Dendritic cell treated with granulocyte-macrophage colony-stimulating factor and Interleukin-4, amounts not matched to agents 40 ng/mL and 50 ng/mL, for 4 days (primary cell): ENCODE results near the gene CDH18.

Source experiments
- H3K27ac Mint-ChIP-seq: one replicate; pipeline ENCODE4 v1.8.0; 2022; ENCODE audit warnings: mild to moderate bottlenecking, mixed read lengths
- H3K27me3 Mint-ChIP-seq: one replicate; pipeline ENCODE4 v1.8.0; 2022; ENCODE audit warnings: mild to moderate bottlenecking, mixed read lengths
- H3K36me3 Mint-ChIP-seq: one replicate; pipeline ENCODE4 v1.8.0; 2022; ENCODE audit warnings: low read depth, mixed read lengths
- H3K4me1 Mint-ChIP-seq: one replicate; pipeline ENCODE4 v1.8.0; 2022; ENCODE audit warnings: low read depth, mixed read lengths
- H3K4me3 Mint-ChIP-seq: one replicate; pipeline ENCODE4 v1.8.0; 2022; ENCODE audit warnings: mild to moderate bottlenecking, moderate library complexity, mixed read lengths
- H3K9me3 Mint-ChIP-seq: one replicate; pipeline ENCODE4 v1.8.0; 2022; ENCODE audit warnings: mixed read lengths
- intact Hi-C: fragments of 100-400 bp; cut with micrococcal nuclease; formaldehyde crosslinking; loops from one replicate; pipeline ENCODE4 v1.15.0; 2022

Gene CDH18

GRCh38 chr5:19616701-19617215 is 371.2 kb downstream of the CDH18 start:
- Mint-ChIP-seq H3K36me3 (no peaks in the 10 kb centered on the region), H3K9me3 (no peaks in the 10 kb centered on the region), H3K4me1 (no peaks in the 10 kb centered on the region), H3K27me3 (no peaks in the 10 kb centered on the region), H3K27ac (no peak overlapping the region), H3K4me3 (no peak overlapping the region)
- intact Hi-C loops: no loop called here

- no peak overlapping the region for H3K4me3 Mint-ChIP-seq
- H3K27me3 Mint-ChIP-seq: no peaks in the 10 kb centered on the region
- H3K4me1 Mint-ChIP-seq: no peaks in the 10 kb centered on the region
- no peak overlapping the region for H3K27ac Mint-ChIP-seq
- intact Hi-C loops: no loop called here
- no peaks in the 10 kb centered on the region for H3K9me3 Mint-ChIP-seq
- H3K36me3 Mint-ChIP-seq: no peaks in the 10 kb centered on the region
These were observed 372.3 kb downstream of the CDH18 start for GRCh38 chr5:19615661-19616060.

- Mint-ChIP-seq H3K27ac (no peak overlapping the region), H3K4me1 (no peaks in the 10 kb centered on the region), H3K4me3 (no peak overlapping the region), H3K36me3 (no peaks in the 10 kb centered on the region), H3K9me3 (no peaks in the 10 kb centered on the region), H3K27me3 (no peaks in the 10 kb centered on the region)
- intact Hi-C loops: no loop called here
These were observed 372.9 kb downstream of the CDH18 start for GRCh38 chr5:19615071-19615470.

- Mint-ChIP-seq H3K27ac (no peak overlapping the region), H3K9me3 (no peaks in the 10 kb centered on the region), H3K4me1 (no peaks in the 10 kb centered on the region), H3K27me3 (no peaks in the 10 kb centered on the region), H3K36me3 (no peaks in the 10 kb centered on the region), H3K4me3 (no peak overlapping the region)
- intact Hi-C loops: no loop called here
These were observed 379.5 kb downstream of the CDH18 start for GRCh38 chr5:19608444-19609002.

- Mint-ChIP-seq H3K36me3 (no peaks in the 10 kb centered on the region), H3K27me3 (no peaks in the 10 kb centered on the region), H3K4me1 (no peaks in the 10 kb centered on the region), H3K9me3 (peaks cover 7% of the 10 kb centered on the region), H3K27ac (no peak overlapping the region), H3K4me3 (no peak overlapping the region)
- intact Hi-C loops: no loop called here
These were observed 382.1 kb downstream of the CDH18 start for GRCh38 chr5:19605846-19606407.

- H3K4me3 Mint-ChIP-seq: no peak overlapping the region
These were observed 403.9 kb downstream of the CDH18 start for GRCh38 chr5:19584131-19584530.

GRCh38 chr5:19577882-19578281 is 410.1 kb downstream of the CDH18 start:
- no peaks in the 10 kb centered on the region for H3K27me3 Mint-ChIP-seq
- H3K9me3 Mint-ChIP-seq: peaks cover 11% of the 10 kb centered on the region
- H3K36me3 Mint-ChIP-seq: no peaks in the 10 kb centered on the region
- no peak overlapping the region for H3K4me3 Mint-ChIP-seq
- H3K4me1 Mint-ChIP-seq: no peaks in the 10 kb centered on the region
- H3K27ac Mint-ChIP-seq: no peak overlapping the region
- intact Hi-C loops: no loop called here

More at GRCh38 chr5:19584131-19584530, 403.9 kb downstream of the CDH18 start:
- H3K27me3 Mint-ChIP-seq: no peaks in the 10 kb centered on the region
- peaks cover 20% of the 10 kb centered on the region for H3K9me3 Mint-ChIP-seq
- no peak overlapping the region for H3K27ac Mint-ChIP-seq
- intact Hi-C loops: no loop called here
- H3K4me1 Mint-ChIP-seq: no peaks in the 10 kb centered on the region
- no peaks in the 10 kb centered on the region for H3K36me3 Mint-ChIP-seq

GRCh38 chr5:19568004-19568403 is 420.0 kb downstream of the CDH18 start:
- no peak overlapping the region for H3K27ac Mint-ChIP-seq
- H3K36me3 Mint-ChIP-seq: no peaks in the 10 kb centered on the region
- intact Hi-C loops: no loop called here
- no peaks in the 10 kb centered on the region for H3K27me3 Mint-ChIP-seq
- peaks cover 23% of the 10 kb centered on the region for H3K9me3 Mint-ChIP-seq
- H3K4me3 Mint-ChIP-seq: no peak overlapping the region
- no peaks in the 10 kb centered on the region for H3K4me1 Mint-ChIP-seq

GRCh38 chr5:19565466-19565865 is 422.5 kb downstream of the CDH18 start:
- intact Hi-C loops: no loop called here
- Mint-ChIP-seq H3K9me3 (peaks cover 23% of the 10 kb centered on the region), H3K4me3 (no peak overlapping the region), H3K4me1 (no peaks in the 10 kb centered on the region), H3K27me3 (no peaks in the 10 kb centered on the region), H3K27ac (no peak overlapping the region), H3K36me3 (no peaks in the 10 kb centered on the region)

- intact Hi-C loops: no loop called here
- Mint-ChIP-seq H3K27me3 (no peaks in the 10 kb centered on the region), H3K36me3 (no peaks in the 10 kb centered on the region), H3K4me3 (no peak overlapping the region), H3K27ac (no peak overlapping the region), H3K4me1 (no peaks in the 10 kb centered on the region), H3K9me3 (peaks cover 23% of the 10 kb centered on the region)
These were observed 424.0 kb downstream of the CDH18 start for GRCh38 chr5:19564036-19564435.

- Mint-ChIP-seq H3K27ac (no peak overlapping the region), H3K4me1 (no peaks in the 10 kb centered on the region), H3K4me3 (no peak overlapping the region), H3K27me3 (no peaks in the 10 kb centered on the region), H3K36me3 (no peaks in the 10 kb centered on the region), H3K9me3 (peaks cover 23% of the 10 kb centered on the region)
- intact Hi-C loops: no loop called here
These were observed 432.1 kb downstream of the CDH18 start for GRCh38 chr5:19555876-19556275.

GRCh38 chr5:19555436-19555835 is 432.6 kb downstream of the CDH18 start:
- Mint-ChIP-seq H3K36me3 (no peaks in the 10 kb centered on the region), H3K4me1 (no peaks in the 10 kb centered on the region), H3K9me3 (peaks cover 23% of the 10 kb centered on the region), H3K27me3 (no peaks in the 10 kb centered on the region), H3K4me3 (no peak overlapping the region), H3K27ac (no peak overlapping the region)
- intact Hi-C loops: no loop called here

GRCh38 chr5:19554524-19554923 is 433.5 kb downstream of the CDH18 start:
- Mint-ChIP-seq H3K9me3 (peaks cover 23% of the 10 kb centered on the region), H3K27ac (no peak overlapping the region), H3K4me3 (no peak overlapping the region), H3K27me3 (no peaks in the 10 kb centered on the region), H3K4me1 (no peaks in the 10 kb centered on the region), H3K36me3 (no peaks in the 10 kb centered on the region)
- intact Hi-C loops: no loop called here

GRCh38 chr5:19547640-19548039 is 440.4 kb downstream of the CDH18 start:
- H3K4me1 Mint-ChIP-seq: no peaks in the 10 kb centered on the region
- H3K27ac Mint-ChIP-seq: no peak overlapping the region
- no peaks in the 10 kb centered on the region for H3K27me3 Mint-ChIP-seq
- H3K36me3 Mint-ChIP-seq: no peaks in the 10 kb centered on the region
- peaks cover 10% of the 10 kb centered on the region for H3K9me3 Mint-ChIP-seq
- intact Hi-C loops: no loop called here
- H3K4me3 Mint-ChIP-seq: no peak overlapping the region

- intact Hi-C loops: no loop called here
- no peaks in the 10 kb centered on the region for H3K36me3 Mint-ChIP-seq
- H3K4me3 Mint-ChIP-seq: no peak overlapping the region
- no peaks in the 10 kb centered on the region for H3K4me1 Mint-ChIP-seq
- no peak overlapping the region for H3K27ac Mint-ChIP-seq
- H3K9me3 Mint-ChIP-seq: peaks cover 12% of the 10 kb centered on the region
- H3K27me3 Mint-ChIP-seq: no peaks in the 10 kb centered on the region
These were observed 441.5 kb downstream of the CDH18 start for GRCh38 chr5:19546521-19546920.
